Sigmoid colon (tissue), 4 donors: Measurements from ENCODE around the gene PUS7.

Experiments used
- CTCF ChIP-seq, 4 experiments: fragments of 450-650 bp in 3 of 4; fragments of 200-600 bp in 1 of 4; IDR thresholded peaks; one replicate each; pipeline ENCODE4 v1.5.1; 2016 to 2019; ENCODE audit warnings: antibody characterized with exemption in 4 of 4, mild to moderate bottlenecking in 3 of 4, moderate library complexity in 2 of 4
- POLR2A ChIP-seq, 2 donors: fragments of 450-650 bp; IDR thresholded peaks; one replicate each; pipeline ENCODE4 v1.6.1; 2016; ENCODE audit warnings: antibody characterized with exemption in 2 of 2, mild to moderate bottlenecking in 2 of 2, moderate library complexity in 2 of 2
- POLR2AphosphoS5 ChIP-seq, 4 donors: sonication (generic); formaldehyde crosslinking; IDR thresholded peaks; one replicate each; pipeline ENCODE4 v1.6.1; 2017; ENCODE audit warnings: antibody characterized with exemption in 4 of 4

DNA sequence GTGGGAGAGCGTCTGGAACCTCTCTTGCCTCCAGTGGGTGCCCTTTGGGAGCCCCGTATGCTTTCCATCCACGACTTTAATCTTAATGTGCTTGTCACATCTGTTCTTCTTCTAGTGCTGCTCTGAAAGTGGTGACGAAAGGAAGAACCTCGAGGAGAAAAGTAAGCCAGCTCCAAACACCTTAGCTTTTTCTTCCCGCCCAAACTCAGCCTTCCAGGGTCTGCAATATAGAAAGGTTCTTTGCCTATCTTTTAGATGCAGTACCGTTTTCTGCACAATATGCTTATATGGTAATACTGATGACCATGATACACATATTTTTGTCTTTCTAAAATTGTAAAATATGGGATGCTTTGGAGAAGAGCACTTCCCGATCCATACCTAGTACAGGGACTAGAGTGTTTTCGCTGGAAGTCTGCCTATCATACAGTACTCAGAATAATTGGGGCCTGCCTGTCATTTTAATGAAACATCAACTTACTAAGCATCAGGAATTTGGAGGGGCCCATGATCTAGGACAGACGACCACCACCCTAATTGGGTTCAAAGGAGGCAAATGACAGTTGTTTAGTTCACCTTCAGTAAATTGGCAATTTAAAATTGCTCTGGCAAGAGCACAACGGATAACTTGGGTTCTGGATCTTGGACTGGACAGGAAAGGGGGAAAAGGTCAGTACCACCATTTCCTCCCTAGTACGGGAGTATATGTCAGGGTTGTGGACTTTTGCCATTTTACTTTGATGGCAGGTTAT is 10.8 kb upstream of the PUS7 start:
- TF ChIP-seq CTCF (IDR thresholded peaks at IDR 0.05) (no peak), POLR2AphosphoS5 (IDR thresholded peaks at IDR 0.05) (no peak), POLR2A (IDR thresholded peaks at IDR 0.05) (no peak)
